Mesodermal cell (in vitro differentiated cells): ENCODE results near the gene CPSF7.
"Not testable (repeated sequence)": the region's sequence is repeated elsewhere in the genome, so short reads cannot be mapped to it uniquely, and the experiment has no call there.

Experiments
- H3K27ac ChIP-seq: 2 replicates; pipeline ENCODE4 v1.7.0; 2013; ENCODE audit warnings: mild to moderate bottlenecking, low read depth, low read length, moderate library complexity; ENCODE audit not compliant: severe bottlenecking
- H3K36me3 ChIP-seq: 2 replicates; pipeline ENCODE4 v1.7.1; 2013; ENCODE audit warnings: mild to moderate bottlenecking, low read length, moderate library complexity; ENCODE audit not compliant: control insufficient read depth, insufficient read depth
- H3K4me1 ChIP-seq: one replicate; pipeline ENCODE4 v1.7.1; 2013; ENCODE audit warnings: mild to moderate bottlenecking, low read length; ENCODE audit not compliant: insufficient read depth, control insufficient read depth, poor library complexity, severe bottlenecking
- H3K4me3 ChIP-seq: 2 replicates; pipeline ENCODE4 v1.7.0; 2013; ENCODE audit warnings: low read length, control low read depth, mild to moderate bottlenecking; ENCODE audit not compliant: insufficient read depth, poor library complexity, severe bottlenecking; ENCODE audit errors: extremely low read depth
- H3K9me3 ChIP-seq: 2 replicates; pipeline ENCODE4 v1.7.1; 2013; ENCODE audit warnings: mild to moderate bottlenecking, low read length, moderate library complexity; ENCODE audit not compliant: control insufficient read depth
- WGBS, 2 experiments: methylation state at CpG; one replicate each; pipeline ENCODE4 v1.1.5; 2013; ENCODE audit warnings: missing lambda C conversion rate in 2 of 2; ENCODE audit not compliant: insufficient coverage in 2 of 2; 5-methylcytosine and 5-hydroxymethylcytosine counted together

Gene CPSF7

GRCh38 chr11:61384271-61385242 lies 45.2 kb downstream of the CPSF7 start:
- Histone ChIP-seq H3K4me3 (no peak overlapping the region), H3K27ac (no peak overlapping the region), H3K36me3 (no peaks in the 10 kb centered on the region), H3K9me3 (peaks cover 2% of the 10 kb centered on the region), H3K4me1 (no peaks in the 10 kb centered on the region)
- WGBS, 2 experiments: 92 to 94% methylated on average over 8 to 11 of the region's 15 CpGs

- not testable (repeated sequence) for H3K36me3 ChIP-seq, H3K27ac ChIP-seq, H3K4me1 ChIP-seq, H3K4me3 ChIP-seq, H3K9me3 ChIP-seq
- 93 to 100% methylated on average over 5 of the region's 5 CpGs for whole genome bisulfite sequencing, 2 experiments
Observed at GRCh38 chr11:61383859-61384258, 45.9 kb downstream of the CPSF7 start.

GRCh38 chr11:61380884-61381283 lies 48.9 kb downstream of the CPSF7 start:
- WGBS, 2 experiments: 96 to 98% methylated on average over 5 of the region's 9 CpGs
- peaks cover 10% of the 10 kb centered on the region for H3K36me3 ChIP-seq

GRCh38 chr11:61378713-61379313 lies 51.0 kb downstream of the CPSF7 start:
- Histone ChIP-seq H3K27ac (no peak overlapping the region), H3K9me3 (peaks cover 12% of the 10 kb centered on the region), H3K4me3 (no peak overlapping the region), H3K4me1 (no peaks in the 10 kb centered on the region), H3K36me3 (peaks cover 30% of the 10 kb centered on the region)
- 95 to 100% methylated on average over 2 to 3 of the region's 5 CpGs for WGBS, 2 experiments

More at GRCh38 chr11:61380884-61381283, 48.9 kb downstream of the CPSF7 start:
- Histone ChIP-seq H3K9me3 (no peaks in the 10 kb centered on the region), H3K4me3 (no peak overlapping the region), H3K27ac (no peak overlapping the region), H3K4me1 (no peaks in the 10 kb centered on the region)

- no peak overlapping the region for H3K27ac ChIP-seq
- peaks cover 36% of the 10 kb centered on the region for H3K36me3 ChIP-seq
- H3K4me1 ChIP-seq: no peaks in the 10 kb centered on the region
- H3K4me3 ChIP-seq: no peak overlapping the region
- 90 to 97% methylated on average over 2 to 3 of the region's 6 CpGs for WGBS, 2 experiments
- H3K9me3 ChIP-seq: peaks cover 15% of the 10 kb centered on the region
Observed at GRCh38 chr11:61377461-61378160, 52.2 kb downstream of the CPSF7 start.

- no peaks in the 10 kb centered on the region for H3K4me1 ChIP-seq
- WGBS, 2 experiments: 94 to 98% methylated on average over 6 of the region's 6 CpGs
- H3K36me3 ChIP-seq: peaks cover 49% of the 10 kb centered on the region
- H3K9me3 ChIP-seq: peaks cover 22% of the 10 kb centered on the region
- no peak overlapping the region for H3K27ac ChIP-seq
- no peak overlapping the region for H3K4me3 ChIP-seq
Observed at GRCh38 chr11:61375761-61376108, 54.0 kb downstream of the CPSF7 start.

GRCh38 chr11:61372659-61373420 lies 56.9 kb downstream of the CPSF7 start:
- Histone ChIP-seq H3K9me3 (peaks cover 22% of the 10 kb centered on the region), H3K27ac (no peak overlapping the region), H3K4me1 (no peaks in the 10 kb centered on the region), H3K36me3 (peaks cover 78% of the 10 kb centered on the region), H3K4me3 (no peak overlapping the region)
- 95 to 96% methylated on average over 5 to 7 of the region's 8 CpGs for WGBS, 2 experiments

GRCh38 chr11:61370349-61371005 lies 59.3 kb downstream of the CPSF7 start:
- Histone ChIP-seq H3K4me3 (no peak overlapping the region), H3K9me3 (peaks cover 20% of the 10 kb centered on the region), H3K36me3 (peaks cover 88% of the 10 kb centered on the region), H3K4me1 (no peaks in the 10 kb centered on the region), H3K27ac (no peak overlapping the region)
- 93 to 98% methylated on average over 7 of the region's 8 CpGs for WGBS, 2 experiments

- WGBS, 2 experiments: 97 to 99% methylated on average over 8 of the region's 9 CpGs
- Histone ChIP-seq H3K4me1 (no peaks in the 10 kb centered on the region), H3K36me3 (peaks cover 88% of the 10 kb centered on the region), H3K4me3 (no peak overlapping the region), H3K9me3 (peaks cover 16% of the 10 kb centered on the region), H3K27ac (no peak overlapping the region)
Observed at GRCh38 chr11:61369372-61370348, 60.1 kb downstream of the CPSF7 start.
